Kidney (tissue), 14 donors: ENCODE results near the gene FYB1. TPM values are rescaled to one million over a fixed set of nuclear protein-coding genes. Genes with fewer than 3 reads are reported as not detected.

Experiments
- DNase-seq, 5 donors: peaks; one replicate each; pipeline ENCODE4 v3.0.0-alpha.2; 2013 to 2020
- FAIRE-seq: peaks from 2 replicates; lab custom pipeline; 2012; peaks lifted over from hg19 to GRCh38; lab: Jason Lieb, UNC
- H3K27ac ChIP-seq, 2 donors: one replicate each; pipeline ENCODE4 v1.7.0; 2013; ENCODE audit warnings: low read depth in 2 of 2, low read length in 2 of 2, inconsistent platforms in 1 of 2
- H3K27me3 ChIP-seq: one replicate; pipeline ENCODE4 v1.7.1; 2013; ENCODE audit warnings: low read length, inconsistent platforms; ENCODE audit not compliant: control insufficient read depth, insufficient read depth
- H3K36me3 ChIP-seq, 3 donors: one replicate each; pipeline versions ENCODE4 v1.7.0 to v1.7.1; 2013; ENCODE audit warnings: low read length in 3 of 3, control low read depth in 1 of 3, inconsistent platforms in 1 of 3; ENCODE audit not compliant: insufficient read depth in 3 of 3, control insufficient read depth in 2 of 3
- H3K4me1 ChIP-seq, 3 donors: one replicate each; pipeline versions ENCODE4 v1.7.0 to v1.7.1; 2013; ENCODE audit warnings: low read length in 3 of 3, inconsistent platforms in 1 of 3, low read depth in 1 of 3; ENCODE audit not compliant: control insufficient read depth in 2 of 3, insufficient read depth in 2 of 3
- H3K4me3 ChIP-seq, 3 donors: one replicate each; pipeline versions ENCODE4 v1.7.0 to v1.8.1; 2013; ENCODE audit warnings: low read length in 3 of 3, control low read depth in 1 of 3, inconsistent platforms in 1 of 3
- H3K9ac ChIP-seq, 3 donors: one replicate each; pipeline versions ENCODE4 v1.7.0 to v1.7.1; 2013; ENCODE audit warnings: low read length in 3 of 3, control low read depth in 1 of 3, inconsistent platforms in 1 of 3
- H3K9me3 ChIP-seq, 3 donors: one replicate each; pipeline versions ENCODE4 v1.7.0 to v1.7.1; 2013; ENCODE audit warnings: low read length in 3 of 3, control low read depth in 1 of 3, inconsistent platforms in 1 of 3; ENCODE audit not compliant: control insufficient read depth in 2 of 3, insufficient read depth in 1 of 3
- CTCF ChIP-seq: IDR thresholded peaks from 3 replicates; pipeline ENCODE4 v1.5.1; 2012; ENCODE audit warnings: mild to moderate bottlenecking, moderate library complexity, borderline replicate concordance; ENCODE audit not compliant: insufficient read depth; ENCODE audit errors: extremely low read depth
- intact Hi-C: fragments of 100-400 bp; cut with DNase I; formaldehyde crosslinking; loops from one replicate; pipeline ENCODE4 v1.11.1; 2022
- polyA plus RNA-seq: library from polyadenylated mRNA; stranded (reverse); fragments of 350-450 nt; fragmentation: Illumina TruSeq; extraction: RNeasy Lipid Tissue Mini Kit (QIAGEN cat#74804); gene quantifications from one replicate; pipeline ENCODE4 v1.2.3, GENCODE V29; 2014; ENCODE audit warnings: low read depth, low replicate concordance; ENCODE audit not compliant: insufficient read depth
- total RNA-seq: library from RNA; stranded (reverse); fragmentation: NEBNext Ultra II Directional; extraction: Animal tissue kit (Norgen Biotek cat#: 25700); gene quantifications from one replicate; pipeline ENCODE4 v1.2.1, GENCODE V29; 2021
- donor health status: control.
- donor health status: control.
- donor health status: control.
- donor health status: control.
- donor health status: control.
- donor health status: DM: yes; HTN: yes; CAD: no.
- donor health status: Normal renal cell carcinoma (clear cell type).

The FYB1 gene
- total and polyA plus RNA-seq, 2 donors from 2014 or later = 2.3 to 53.7 TPM

GRCh38 chr5:39201160-39201780, 18.1 kb downstream of the FYB1 start:
- H3K27ac ChIP-seq = no peak overlapping the region
- FAIRE-seq (no peak), DNase-seq (no peak)
- no peaks in the 10 kb centered on the region for H3K4me1 ChIP-seq
- H3K9ac ChIP-seq = no peak overlapping the region
- no peak for TF ChIP-seq CTCF
- no peak overlapping the region for H3K4me3 ChIP-seq
- H3K36me3 ChIP-seq = no peaks in the 10 kb centered on the region
- H3K27me3 ChIP-seq = no peaks in the 10 kb centered on the region
- intact Hi-C loops = no loop called here
- no peaks in the 10 kb centered on the region for H3K9me3 ChIP-seq

GRCh38 chr5:39200081-39200480, 19.3 kb downstream of the FYB1 start:
- no peak for TF ChIP-seq CTCF
- no peak overlapping the region for H3K9ac ChIP-seq
- H3K27ac ChIP-seq = no peak overlapping the region
- no peaks in the 10 kb centered on the region for H3K36me3 ChIP-seq
- no peaks in the 10 kb centered on the region for H3K9me3 ChIP-seq
- H3K4me3 ChIP-seq = no peak overlapping the region
- no peak for FAIRE-seq
- intact Hi-C loops = no loop called here
- no peaks in the 10 kb centered on the region for H3K4me1 ChIP-seq
- no peak for DNase-seq
- H3K27me3 ChIP-seq = no peaks in the 10 kb centered on the region

- no peak overlapping the region for H3K9ac ChIP-seq
- H3K4me3 ChIP-seq = no peak overlapping the region
- intact Hi-C loops = no loop called here
- no peak for DNase-seq
- no peak overlapping the region for H3K27ac ChIP-seq
- no peaks in the 10 kb centered on the region for H3K36me3 ChIP-seq
- H3K27me3 ChIP-seq = no peaks in the 10 kb centered on the region
- no peak for FAIRE-seq
- no peaks in the 10 kb centered on the region for H3K4me1 ChIP-seq
- H3K9me3 ChIP-seq = no peaks in the 10 kb centered on the region
- no peak for TF ChIP-seq CTCF
These were observed 20.0 kb downstream of the FYB1 start for GRCh38 chr5:39199335-39199734.

GRCh38 chr5:39198127-39198526, 21.2 kb downstream of the FYB1 start:
- H3K4me3 ChIP-seq = no peak overlapping the region
- no peak overlapping the region for H3K9ac ChIP-seq
- FAIRE-seq = no peak
- DNase-seq = no peak
- H3K27ac ChIP-seq = no peak overlapping the region
- TF ChIP-seq CTCF = no peak
- no peaks in the 10 kb centered on the region for H3K9me3 ChIP-seq
- no peaks in the 10 kb centered on the region for H3K27me3 ChIP-seq
- intact Hi-C loops = no loop called here
- H3K4me1 ChIP-seq = no peaks in the 10 kb centered on the region
- no peaks in the 10 kb centered on the region for H3K36me3 ChIP-seq
